Measurements from ENCODE around the gene IGLON5.

DNA sequence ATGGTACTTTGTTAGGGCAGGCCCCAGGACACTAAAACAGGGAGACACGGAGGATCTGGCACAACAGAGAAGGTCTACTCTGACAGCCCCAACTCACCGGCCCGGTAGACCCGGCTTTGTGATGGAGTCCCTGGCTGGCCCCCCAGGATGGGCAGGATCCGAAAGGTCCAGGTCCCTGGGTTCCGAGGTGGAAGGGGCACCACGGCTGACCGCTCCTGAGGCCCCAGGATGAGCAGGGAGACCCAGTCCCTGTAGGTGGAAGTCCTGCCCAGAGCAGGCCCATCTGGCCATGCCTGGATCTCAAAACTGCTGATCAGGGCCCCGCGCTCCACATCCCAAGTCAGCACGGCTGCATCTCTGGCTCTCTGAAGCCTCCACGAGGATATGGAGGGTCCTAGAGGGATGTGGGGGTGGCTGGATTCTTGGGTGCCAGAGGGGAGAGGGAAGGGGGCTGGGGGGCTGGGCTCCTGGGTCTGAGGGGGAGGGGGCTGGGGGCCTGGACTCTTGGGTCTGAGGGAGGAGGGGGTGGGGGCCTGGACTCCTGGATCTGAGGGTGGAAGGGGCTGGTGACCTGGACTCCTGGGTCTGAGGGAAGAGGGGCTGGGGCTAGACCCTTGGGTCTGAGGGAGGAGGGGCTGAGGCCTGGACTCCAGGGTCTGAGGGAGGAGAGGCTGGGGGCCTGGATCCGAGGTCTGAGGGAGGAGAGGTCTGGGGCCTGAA, 25.9 kb downstream of the IGLON5 start:
- TF ChIP-seq CTCF (conservative IDR thresholded peaks at IDR 0.05; ENCODE audit: low read depth in 2 of 2) (no peak), EZH2phosphoT487 (IDR thresholded peaks at IDR 0.05; ENCODE audit: unreplicated experiment) (no peak), POLR2AphosphoS5 (IDR thresholded peaks at IDR 0.05; ENCODE audit: low read depth) (no peak), CREB1 (CRISPR knock-in tag; IDR thresholded peaks at IDR 0.05; ENCODE audit: low read depth) (no peak), REST (IDR thresholded peaks at IDR 0.05; ENCODE audit: unreplicated experiment) (no peak), ZNF331 (CRISPR knock-in tag; IDR thresholded peaks at IDR 0.05; ENCODE audit: low read depth) (no peak), EZH2 (IDR thresholded peaks at IDR 0.05; ENCODE audit: low read depth, unreplicated experiment) (no peak), JUNB (IDR thresholded peaks at IDR 0.05; ENCODE audit: unreplicated experiment) (no peak), STAT1 (IDR thresholded peaks at IDR 0.05; ENCODE audit: unreplicated experiment) (no peak), ZNF462 (CRISPR knock-in tag; IDR thresholded peaks at IDR 0.05) (no peak)
- TF ChIP-seq, protein P1, sequence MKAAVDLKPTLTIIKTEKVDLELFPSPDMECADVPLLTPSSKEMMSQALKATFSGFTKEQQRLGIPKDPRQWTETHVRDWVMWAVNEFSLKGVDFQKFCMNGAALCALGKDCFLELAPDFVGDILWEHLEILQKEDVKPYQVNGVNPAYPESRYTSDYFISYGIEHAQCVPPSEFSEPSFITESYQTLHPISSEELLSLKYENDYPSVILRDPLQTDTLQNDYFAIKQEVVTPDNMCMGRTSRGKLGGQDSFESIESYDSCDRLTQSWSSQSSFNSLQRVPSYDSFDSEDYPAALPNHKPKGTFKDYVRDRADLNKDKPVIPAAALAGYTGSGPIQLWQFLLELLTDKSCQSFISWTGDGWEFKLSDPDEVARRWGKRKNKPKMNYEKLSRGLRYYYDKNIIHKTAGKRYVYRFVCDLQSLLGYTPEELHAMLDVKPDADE (IDR thresholded peaks at IDR 0.05), result no peak

Data from GM23338 (cell line).